Measurements from ENCODE around the gene THBS4.

Gene THBS4

GRCh38 chr5:80033513-80033912 is 1.6 kb upstream of the THBS4 start:
- TF ChIP-seq ZNF341 (tag by site-specific recombination; IDR thresholded peaks at IDR 0.05; ENCODE audit: low read depth) (no peak), ZEB2 (tag by site-specific recombination; IDR thresholded peaks at IDR 0.05) (no peak), ZFHX2 (tag by site-specific recombination; conservative IDR thresholded peaks at IDR 0.05) (no peak), MEIS1 (CRISPR knock-in tag; IDR thresholded peaks at IDR 0.05; ENCODE audit: borderline replicate concordance) (no peak), KLF10 (tag by site-specific recombination; IDR thresholded peaks at IDR 0.05) (no peak), SCRT1 (tag by site-specific recombination; IDR thresholded peaks at IDR 0.05; ENCODE audit: borderline replicate concordance) (no peak), MYNN (tag by site-specific recombination; IDR thresholded peaks at IDR 0.05; ENCODE audit: borderline replicate concordance) (no peak), ZNF37A (tag by site-specific recombination; IDR thresholded peaks at IDR 0.05) (no peak), ZNF560 (tag by site-specific recombination; IDR thresholded peaks at IDR 0.05; ENCODE audit: borderline replicate concordance) (no peak), ZBTB21 (tag by site-specific recombination; IDR thresholded peaks at IDR 0.05) (no peak)
- TF ChIP-seq, protein P1, sequence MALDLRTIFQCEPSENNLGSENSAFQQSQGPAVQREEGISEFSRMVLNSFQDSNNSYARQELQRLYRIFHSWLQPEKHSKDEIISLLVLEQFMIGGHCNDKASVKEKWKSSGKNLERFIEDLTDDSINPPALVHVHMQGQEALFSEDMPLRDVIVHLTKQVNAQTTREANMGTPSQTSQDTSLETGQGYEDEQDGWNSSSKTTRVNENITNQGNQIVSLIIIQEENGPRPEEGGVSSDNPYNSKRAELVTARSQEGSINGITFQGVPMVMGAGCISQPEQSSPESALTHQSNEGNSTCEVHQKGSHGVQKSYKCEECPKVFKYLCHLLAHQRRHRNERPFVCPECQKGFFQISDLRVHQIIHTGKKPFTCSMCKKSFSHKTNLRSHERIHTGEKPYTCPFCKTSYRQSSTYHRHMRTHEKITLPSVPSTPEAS (tag by site-specific recombination; IDR thresholded peaks at IDR 0.05), result no peak
- TF ChIP-seq, protein P2, sequence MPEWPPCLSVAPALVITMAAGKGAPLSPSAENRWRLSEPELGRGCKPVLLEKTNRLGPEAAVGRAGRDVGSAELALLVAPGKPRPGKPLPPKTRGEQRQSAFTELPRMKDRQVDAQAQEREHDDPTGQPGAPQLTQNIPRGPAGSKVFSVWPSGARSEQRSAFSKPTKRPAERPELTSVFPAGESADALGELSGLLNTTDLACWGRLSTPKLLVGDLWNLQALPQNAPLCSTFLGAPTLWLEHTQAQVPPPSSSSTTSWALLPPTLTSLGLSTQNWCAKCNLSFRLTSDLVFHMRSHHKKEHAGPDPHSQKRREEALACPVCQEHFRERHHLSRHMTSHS (tag by site-specific recombination; IDR thresholded peaks at IDR 0.05), result no peak
- TF ChIP-seq, protein P3, sequence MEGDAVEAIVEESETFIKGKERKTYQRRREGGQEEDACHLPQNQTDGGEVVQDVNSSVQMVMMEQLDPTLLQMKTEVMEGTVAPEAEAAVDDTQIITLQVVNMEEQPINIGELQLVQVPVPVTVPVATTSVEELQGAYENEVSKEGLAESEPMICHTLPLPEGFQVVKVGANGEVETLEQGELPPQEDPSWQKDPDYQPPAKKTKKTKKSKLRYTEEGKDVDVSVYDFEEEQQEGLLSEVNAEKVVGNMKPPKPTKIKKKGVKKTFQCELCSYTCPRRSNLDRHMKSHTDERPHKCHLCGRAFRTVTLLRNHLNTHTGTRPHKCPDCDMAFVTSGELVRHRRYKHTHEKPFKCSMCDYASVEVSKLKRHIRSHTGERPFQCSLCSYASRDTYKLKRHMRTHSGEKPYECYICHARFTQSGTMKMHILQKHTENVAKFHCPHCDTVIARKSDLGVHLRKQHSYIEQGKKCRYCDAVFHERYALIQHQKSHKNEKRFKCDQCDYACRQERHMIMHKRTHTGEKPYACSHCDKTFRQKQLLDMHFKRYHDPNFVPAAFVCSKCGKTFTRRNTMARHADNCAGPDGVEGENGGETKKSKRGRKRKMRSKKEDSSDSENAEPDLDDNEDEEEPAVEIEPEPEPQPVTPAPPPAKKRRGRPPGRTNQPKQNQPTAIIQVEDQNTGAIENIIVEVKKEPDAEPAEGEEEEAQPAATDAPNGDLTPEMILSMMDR (tag by site-specific recombination; IDR thresholded peaks at IDR 0.05), result no peak
- ChIA-PET POLR2A (no interaction called here), CTCF (interaction anchor here (0.6 to 0.9 kb wide), 2 partner anchors 23 to 257 kb away, joined by 3 to 5 read pairs; no protein-coding TSS in a partner anchor)
- no peak overlapping the region for H3K4me3 ChIP-seq (ENCODE audit: low read depth, low read length)
- H3K4me1 ChIP-seq (ENCODE audit: control insufficient read depth, insufficient read depth, low read length), result no peaks in the 10 kb centered on the region
- H3K36me3 ChIP-seq (ENCODE audit: control insufficient read depth in 2 of 2, insufficient read depth in 1 of 2, low read length in 2 of 2), result no peaks in the 10 kb centered on the region
- H3K9me3 ChIP-seq (ENCODE audit: control insufficient read depth, insufficient read depth, low read depth, low read length), result no peaks in the 10 kb centered on the region
- no peak overlapping the region for H3K27ac ChIP-seq (ENCODE audit: extremely low read depth, low read depth, low read length)

DNA sequence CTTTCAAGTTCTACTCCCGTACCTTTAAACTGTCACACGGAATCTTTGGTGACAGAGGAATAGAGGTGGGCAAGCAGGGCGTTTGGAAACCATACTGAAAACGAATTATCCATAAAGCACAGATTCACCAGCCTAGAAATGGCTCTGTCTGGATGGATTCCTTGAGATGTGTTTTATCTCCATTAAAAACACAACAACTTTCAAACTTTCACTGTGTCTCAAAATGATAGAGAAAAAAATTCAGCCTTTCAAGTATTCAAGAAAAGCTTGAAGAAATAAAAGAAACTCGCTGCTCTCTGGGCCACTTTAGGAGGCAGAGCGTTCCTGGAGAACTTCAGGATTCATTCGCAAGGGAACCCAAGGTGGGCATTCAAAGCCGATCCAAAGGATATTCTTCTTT is 589 bp upstream of the THBS4 start:
- no peaks in the 10 kb centered on the region for H3K36me3 ChIP-seq (ENCODE audit: control insufficient read depth in 2 of 2, insufficient read depth in 1 of 2, low read length in 2 of 2)
- ChIA-PET CTCF (interaction anchor here (0.9 kb wide), 1 partner anchor 24 kb away, joined by 5 read pairs; no protein-coding TSS in a partner anchor), POLR2A (no interaction called here)
- no peak overlapping the region for H3K27ac ChIP-seq (ENCODE audit: extremely low read depth, low read depth, low read length)
- no peaks in the 10 kb centered on the region for H3K9me3 ChIP-seq (ENCODE audit: control insufficient read depth, insufficient read depth, low read depth, low read length)
- no peaks in the 10 kb centered on the region for H3K4me1 ChIP-seq (ENCODE audit: control insufficient read depth, insufficient read depth, low read length)
- no peak overlapping the region for H3K4me3 ChIP-seq (ENCODE audit: low read depth, low read length)
- no peak for TF ChIP-seq ZNF473 (tag by site-specific recombination; IDR thresholded peaks at IDR 0.05)
- no peak for TF ChIP-seq ZNF76 (tag by site-specific recombination; IDR thresholded peaks at IDR 0.05; ENCODE audit: borderline replicate concordance, low read depth)
- TF ChIP-seq ZNF148 (tag by site-specific recombination; IDR thresholded peaks at IDR 0.05; ENCODE audit: borderline replicate concordance), result no peak
- no peak for TF ChIP-seq ZNF221 (tag by site-specific recombination; IDR thresholded peaks at IDR 0.05; ENCODE audit: borderline replicate concordance)
- TF ChIP-seq ZNF274 (IDR thresholded peaks at IDR 0.05; ENCODE audit: low read length), result no peak
- TF ChIP-seq ZNF274 (tag by site-specific recombination; IDR thresholded peaks at IDR 0.05; ENCODE audit: borderline replicate concordance), result no peak
- no peak for TF ChIP-seq HOXD13 (CRISPR knock-in tag; IDR thresholded peaks at IDR 0.05; ENCODE audit: borderline replicate concordance)
- TF ChIP-seq ZNF280C (tag by site-specific recombination; IDR thresholded peaks at IDR 0.05), result no peak
- TF ChIP-seq ZNF658 (tag by site-specific recombination; IDR thresholded peaks at IDR 0.05), result no peak
- TF ChIP-seq ZNF639 (tag by site-specific recombination; IDR thresholded peaks at IDR 0.05), result no peak
- no peak for TF ChIP-seq ZFHX2 (tag by site-specific recombination; conservative IDR thresholded peaks at IDR 0.05)
- TF ChIP-seq ZNF391 (tag by site-specific recombination; IDR thresholded peaks at IDR 0.05; ENCODE audit: borderline replicate concordance, low read depth), result no peak

All from HEK293 (cell line).